Ovary (tissue), 3 donors: ENCODE measurements around the gene TDRD9.

ENCODE experiments used
- CTCF ChIP-seq, 3 donors: fragments of 450-650 bp in 2 of 3; fragments of 200-600 bp in 1 of 3; IDR thresholded peaks; one replicate each; pipeline versions ENCODE4 v1.5.1 to v1.8.0; 2016 to 2022; ENCODE audit warnings: antibody characterized with exemption in 3 of 3, mild to moderate bottlenecking in 1 of 3
- POLR2A ChIP-seq: fragments of 450-650 bp; IDR thresholded peaks from one replicate; pipeline ENCODE4 v1.6.1; 2017; ENCODE audit warnings: antibody characterized with exemption, mild to moderate bottlenecking, moderate library complexity
- donor health status: DM: no; HTN: no; CAD: no.

- TF ChIP-seq POLR2A = no peak
- TF ChIP-seq CTCF (IDR thresholded peaks at IDR 0.05) = no peak
Observed at GRCh38 chr14:103892247-103892646, 36.0 kb upstream of the TDRD9 start.
